GM12864 (cell line): ENCODE results near the gene CRPPA.

Experiments
- DNase-seq: peaks from one replicate; pipeline ENCODE4 v3.0.0-alpha.2; 2011; ENCODE audit warnings: low read depth
- H3K4me3 ChIP-seq: 2 replicates; pipeline ENCODE4 v1.5.1; 2011; ENCODE audit warnings: mild to moderate bottlenecking, low read depth, low read length, control low read depth
- CTCF ChIP-seq: IDR thresholded peaks from 2 replicates; pipeline ENCODE4 v1.5.1; 2011; ENCODE audit warnings: low read depth, mild to moderate bottlenecking, moderate library complexity, low read length, control low read depth, inconsistent platforms; ENCODE audit errors: missing control alignments

CRPPA gene

GRCh38 chr7:16416289-16417282 is 4.8 kb downstream of the CRPPA start:
- H3K4me3 ChIP-seq, result no peak overlapping the region
- TF ChIP-seq CTCF, result no peak
- DNase-seq, result no peak

GRCh38 chr7:16412274-16413254 is 8.8 kb downstream of the CRPPA start:
- no peak overlapping the region for H3K4me3 ChIP-seq
- DNase-seq, result no peak
- TF ChIP-seq CTCF, result no peak

GRCh38 chr7:16411391-16411790 is 9.9 kb downstream of the CRPPA start:
- H3K4me3 ChIP-seq, result no peak overlapping the region
- no peak for TF ChIP-seq CTCF
- no peak for DNase-seq

GRCh38 chr7:16409777-16410176 is 11.6 kb downstream of the CRPPA start:
- H3K4me3 ChIP-seq, result no peak overlapping the region
- no peak for DNase-seq
- no peak for TF ChIP-seq CTCF

- DNase-seq, result no peak
- TF ChIP-seq CTCF, result no peak
- H3K4me3 ChIP-seq, result no peak overlapping the region
Observed at GRCh38 chr7:16404636-16405035, 16.7 kb downstream of the CRPPA start.

- no peak overlapping the region for H3K4me3 ChIP-seq
- DNase-seq, result no peak
- no peak for TF ChIP-seq CTCF
Observed at GRCh38 chr7:16403475-16403874, 17.9 kb downstream of the CRPPA start.
